KMS-11 (cell line): ENCODE results near the gene TEKT3.

Experiments
- H2AFZ ChIP-seq: fragments of 200-600 bp; sonication (generic); 2 replicates; pipeline ENCODE4 v1.6.1; 2016; ENCODE audit warnings: antibody characterized with exemption, mixed run types, low read depth
- H3K27ac ChIP-seq: fragments of 200-600 bp; sonication (generic); 2 replicates; pipeline ENCODE4 v1.6.1; 2016; ENCODE audit warnings: mild to moderate bottlenecking, mixed run types
- H3K27me3 ChIP-seq: fragments of 200-600 bp; sonication (generic); 2 replicates; pipeline ENCODE4 v1.6.1; 2017; ENCODE audit warnings: mild to moderate bottlenecking, low read depth, mixed run types, moderate library complexity; ENCODE audit not compliant: insufficient read depth
- H3K36me3 ChIP-seq: fragments of 200-600 bp; sonication (generic); 2 replicates; pipeline ENCODE4 v1.6.1; 2017; ENCODE audit warnings: mild to moderate bottlenecking, mixed run types; ENCODE audit not compliant: insufficient read depth
- H3K4me1 ChIP-seq: fragments of 200-600 bp; sonication (generic); 2 replicates; pipeline ENCODE4 v1.6.1; 2016; ENCODE audit warnings: mild to moderate bottlenecking, low read depth, mixed run types; ENCODE audit not compliant: poor library complexity, severe bottlenecking
- H3K4me2 ChIP-seq: fragments of 200-600 bp; sonication (generic); 2 replicates; pipeline ENCODE4 v1.7.0; 2016; ENCODE audit warnings: mild to moderate bottlenecking, mixed run types
- H3K4me3 ChIP-seq: fragments of 200-600 bp; sonication (generic); IDR thresholded peaks from 2 replicates; pipeline ENCODE4 v1.6.1; 2017; ENCODE audit warnings: low read depth, low read length, mixed read lengths; ENCODE audit not compliant: insufficient read depth
- H3K79me2 ChIP-seq: fragments of 200-600 bp; sonication (generic); 2 replicates; pipeline ENCODE4 v1.6.1; 2016; ENCODE audit warnings: low read depth, mixed run types; ENCODE audit not compliant: insufficient read depth
- H3K9ac ChIP-seq: fragments of 200-600 bp; sonication (generic); 2 replicates; pipeline ENCODE4 v1.6.1; 2016; ENCODE audit warnings: mild to moderate bottlenecking, mixed run types
- H4K20me1 ChIP-seq: fragments of 200-600 bp; sonication (generic); 2 replicates; pipeline ENCODE4 v1.6.1; 2016; ENCODE audit warnings: mild to moderate bottlenecking, mixed run types; ENCODE audit not compliant: insufficient read depth
- CTCF ChIP-seq: fragments of 200-600 bp; sonication (generic); conservative IDR thresholded peaks from 2 replicates; pipeline ENCODE4 v1.6.1; 2017; ENCODE audit warnings: low read depth, mild to moderate bottlenecking, antibody characterized with exemption, low read length, moderate library complexity, mixed read lengths

Gene TEKT3

GRCh38 chr17:15341385-15341849, at the start of gene TEKT3:
Gene TEKT3 (minus strand): TSS chr17:15341597. CDS start chr17:15331585, 10,012 bp downstream.
- Histone ChIP-seq H3K79me2 (no peaks in the 10 kb centered on the region), H3K27ac (no peak within 1 kb of the TSS), H3K4me2 (no peak within 1 kb of the TSS), H3K4me3 (no peak within 1 kb of the TSS), H3K27me3 (no peaks in the 10 kb centered on the region), H3K36me3 (no peaks in the 10 kb centered on the region), H3K9ac (no peak within 1 kb of the TSS), H2AFZ (no peak within 1 kb of the TSS), H4K20me1 (no peaks in the 10 kb centered on the region), H3K4me1 (no peaks in the 10 kb centered on the region)
- TF ChIP-seq CTCF, result no peak

GRCh38 chr17:15388356-15389041, 47.1 kb upstream of the TEKT3 start:
- Histone ChIP-seq H3K4me2 (no peak overlapping the region), H3K4me3 (no peak overlapping the region), H3K36me3 (no peaks in the 10 kb centered on the region), H3K27ac (no peak overlapping the region), H3K27me3 (no peaks in the 10 kb centered on the region), H3K4me1 (no peaks in the 10 kb centered on the region), H3K79me2 (no peaks in the 10 kb centered on the region), H4K20me1 (no peaks in the 10 kb centered on the region), H3K9ac (no peak overlapping the region), H2AFZ (no peak overlapping the region)
- TF ChIP-seq CTCF, result no peak

- H3K36me3 ChIP-seq, result no peaks in the 10 kb centered on the region
- H3K79me2 ChIP-seq, result no peaks in the 10 kb centered on the region
- no peaks in the 10 kb centered on the region for H3K4me1 ChIP-seq
- H4K20me1 ChIP-seq, result no peaks in the 10 kb centered on the region
- no peak overlapping the region for H2AFZ ChIP-seq
- H3K27me3 ChIP-seq, result no peaks in the 10 kb centered on the region
- TF ChIP-seq CTCF, result no peak
- H3K9ac ChIP-seq, result no peak overlapping the region
- no peak overlapping the region for H3K4me3 ChIP-seq
- H3K27ac ChIP-seq, result no peak overlapping the region
- no peak overlapping the region for H3K4me2 ChIP-seq
Observed at GRCh38 chr17:15386083-15386482, 44.7 kb upstream of the TEKT3 start.

- H3K27me3 ChIP-seq, result no peaks in the 10 kb centered on the region
- no peak overlapping the region for H2AFZ ChIP-seq
- H3K4me2 ChIP-seq, result no peak overlapping the region
Observed at GRCh38 chr17:15385305-15385704, 43.9 kb upstream of the TEKT3 start.

More at GRCh38 chr17:15385305-15385704, 43.9 kb upstream of the TEKT3 start:
- Histone ChIP-seq H4K20me1 (no peaks in the 10 kb centered on the region), H3K36me3 (no peaks in the 10 kb centered on the region), H3K27ac (no peak overlapping the region), H3K9ac (no peak overlapping the region), H3K79me2 (no peaks in the 10 kb centered on the region), H3K4me3 (no peak overlapping the region), H3K4me1 (no peaks in the 10 kb centered on the region)
- no peak for TF ChIP-seq CTCF
